NCI-H2107 treated with DMSO at 0.1 percent for 48 hours (cell line): ENCODE results near the gene MLF2.
A peak's percentile ranks its signal among the peaks of the same experiment; 100 is the strongest.
"Not testable (repeated sequence)": the region's sequence is repeated elsewhere in the genome, so short reads cannot be mapped to it uniquely, and the experiment has no call there.

Source experiments
- DNase-seq: peaks from one replicate; lab custom pipeline; 2025; ENCODE audit not compliant: unreplicated experiment; lab: John Stamatoyannopoulos, UW

MLF2 gene

GRCh38 chr12:6765634-6766581, 13.0 kb upstream of the MLF2 start, which contains the start of gene PTMS:
Gene PTMS (plus strand): TSS chr12:6766363. CDS start chr12:6766706, 343 bp downstream.
- peak; percentile 90 for DNase-seq

GRCh38 chr12:6765048-6765633, 12.2 kb upstream of the MLF2 start:
- DNase-seq = peak; percentile 71

GRCh38 chr12:6764011-6764828, 11.3 kb upstream of the MLF2 start:
- DNase-seq = peak; percentile 99

GRCh38 chr12:6763380-6763779, 10.4 kb upstream of the MLF2 start:
- DNase-seq = no peak

GRCh38 chr12:6759741-6760140, 6.8 kb upstream of the MLF2 start:
- DNase-seq = no peak

- DNase-seq = no peak
Observed at GRCh38 chr12:6758506-6759095, 5.7 kb upstream of the MLF2 start.

GRCh38 chr12:6757028-6757690, 4.2 kb upstream of the MLF2 start:
- no peak for DNase-seq

GRCh38 chr12:6754411-6754810, 1.5 kb upstream of the MLF2 start:
- no peak for DNase-seq

GRCh38 chr12:6753772-6754356, 923 bp upstream of the MLF2 start:
- DNase-seq = no peak

- no peak for DNase-seq
Observed at GRCh38 chr12:6752167-6752920, 597 bp downstream of the MLF2 start.

GRCh38 chr12:6751767-6752166, 1.2 kb downstream of the MLF2 start:
- no peak for DNase-seq

- DNase-seq = no peak
Observed at GRCh38 chr12:6750506-6750905, 2.4 kb downstream of the MLF2 start.

- DNase-seq = no peak
Observed at GRCh38 chr12:6748761-6749160, 4.2 kb downstream of the MLF2 start.

- DNase-seq = no peak
Observed at GRCh38 chr12:6747216-6747615, 5.7 kb downstream of the MLF2 start.

GRCh38 chr12:6745741-6746525, 7.0 kb downstream of the MLF2 start:
- DNase-seq = no peak

- DNase-seq = not testable (repeated sequence)
Observed at GRCh38 chr12:6743300-6743699, 9.6 kb downstream of the MLF2 start.

- DNase-seq = no peak
Observed at GRCh38 chr12:6742834-6743233, 10.1 kb downstream of the MLF2 start.

GRCh38 chr12:6742080-6742479, 10.9 kb downstream of the MLF2 start:
- not testable (repeated sequence) for DNase-seq

- no peak for DNase-seq
Observed at GRCh38 chr12:6736754-6737153, 16.2 kb downstream of the MLF2 start.
